Nephron progenitor cell (in vitro differentiated cells): ENCODE results near the gene GMPR.

Source experiments
- DNase-seq: peaks from one replicate; pipeline ENCODE4 v3.0.0; 2021
- H3K27ac Mint-ChIP-seq: 2 replicates; pipeline ENCODE4 v1.8.0; 2021; ENCODE audit warnings: mild to moderate bottlenecking, moderate library complexity, mixed read lengths
- H3K27me3 Mint-ChIP-seq: 2 replicates; pipeline ENCODE4 v1.8.0; 2021; ENCODE audit warnings: mild to moderate bottlenecking, low read depth, mixed read lengths; ENCODE audit not compliant: poor library complexity
- H3K36me3 Mint-ChIP-seq: 2 replicates; pipeline ENCODE4 v1.8.0; 2021; ENCODE audit warnings: low read depth, mixed read lengths
- H3K4me1 Mint-ChIP-seq: 2 replicates; pipeline ENCODE4 v1.8.0; 2021; ENCODE audit warnings: mixed read lengths
- H3K4me3 Mint-ChIP-seq: 2 replicates; pipeline ENCODE4 v1.8.0; 2021; ENCODE audit warnings: mild to moderate bottlenecking, moderate library complexity, mixed read lengths
- H3K9me3 Mint-ChIP-seq: 2 replicates; pipeline ENCODE4 v1.8.0; 2021; ENCODE audit warnings: mild to moderate bottlenecking, moderate library complexity, mixed read lengths
- CTCF ChIP-seq: fragments of 200-600 bp; sonication (generic); IDR thresholded peaks from 2 replicates; pipeline ENCODE4 v1.5.0; 2021; ENCODE audit warnings: antibody characterized with exemption

Gene GMPR

GRCh38 chr6:16238963-16239797 lies 793 bp downstream of the GMPR start:
- peak; percentile 48 for DNase-seq
- H3K4me1 Mint-ChIP-seq: peaks cover 62% of the 10 kb centered on the region
- TF ChIP-seq CTCF: peak; percentile 25
- no peaks in the 10 kb centered on the region for H3K36me3 Mint-ChIP-seq
- peaks cover 30% of the 10 kb centered on the region for H3K27me3 Mint-ChIP-seq
- H3K4me3 Mint-ChIP-seq: peak overlapping the region; percentile 85
- no peak overlapping the region for H3K27ac Mint-ChIP-seq
- H3K9me3 Mint-ChIP-seq: no peaks in the 10 kb centered on the region

- Mint-ChIP-seq H3K9me3 (no peaks in the 10 kb centered on the region), H3K27ac (no peak overlapping the region), H3K27me3 (peaks cover 27% of the 10 kb centered on the region), H3K4me3 (peak overlapping the region; percentile 85), H3K36me3 (no peaks in the 10 kb centered on the region), H3K4me1 (peaks cover 68% of the 10 kb centered on the region)
- no peak for DNase-seq
- TF ChIP-seq CTCF: no peak
Measured at GRCh38 chr6:16239798-16240123, 1.4 kb downstream of the GMPR start.

- DNase-seq: no peak
- TF ChIP-seq CTCF: no peak
- Mint-ChIP-seq H3K4me3 (no peak overlapping the region), H3K27me3 (peaks cover 27% of the 10 kb centered on the region), H3K27ac (no peak overlapping the region), H3K9me3 (no peaks in the 10 kb centered on the region), H3K36me3 (no peaks in the 10 kb centered on the region), H3K4me1 (peaks cover 75% of the 10 kb centered on the region)
Measured at GRCh38 chr6:16240589-16241320, 2.4 kb downstream of the GMPR start.

- no peak for TF ChIP-seq CTCF
Measured at GRCh38 chr6:16241321-16241689, 2.9 kb downstream of the GMPR start.

GRCh38 chr6:16243055-16243454 lies 4.7 kb downstream of the GMPR start:
- Mint-ChIP-seq H3K4me1 (peaks cover 73% of the 10 kb centered on the region), H3K27ac (no peak overlapping the region), H3K9me3 (no peaks in the 10 kb centered on the region), H3K27me3 (peaks cover 12% of the 10 kb centered on the region), H3K4me3 (no peak overlapping the region), H3K36me3 (peaks cover 9% of the 10 kb centered on the region)
- no peak for DNase-seq
- TF ChIP-seq CTCF: no peak

More at GRCh38 chr6:16241321-16241689, 2.9 kb downstream of the GMPR start:
- peaks cover 25% of the 10 kb centered on the region for H3K27me3 Mint-ChIP-seq
- H3K27ac Mint-ChIP-seq: no peak overlapping the region
- peaks cover under 1% of the 10 kb centered on the region for H3K36me3 Mint-ChIP-seq
- no peaks in the 10 kb centered on the region for H3K9me3 Mint-ChIP-seq
- DNase-seq: no peak
- peaks cover 74% of the 10 kb centered on the region for H3K4me1 Mint-ChIP-seq
- H3K4me3 Mint-ChIP-seq: no peak overlapping the region
